ENCODE measurements around the gene HOATZ.

GRCh38 chr11:111540937-111541253 lies 26.3 kb downstream of the HOATZ start:
- no peak for TF ChIP-seq CTCF (IDR thresholded peaks at IDR 0.05; ENCODE audit: low read depth, low read length)
- no peak for TF ChIP-seq EZH2phosphoT487 (IDR thresholded peaks at IDR 0.05; ENCODE audit: low read depth)
